NT2/D1 (cell line): ENCODE data around the gene SPTSSB.

Experiments
- YY1 ChIP-seq: IDR thresholded peaks from 2 replicates; pipeline ENCODE4 v1.6.1; 2011; ENCODE audit not compliant: insufficient read length, insufficient read depth
- ZNF274 ChIP-seq: IDR thresholded peaks from 2 replicates; pipeline ENCODE4 v1.6.1; 2011; ENCODE audit warnings: mild to moderate bottlenecking, low read depth, low read length

DNA sequence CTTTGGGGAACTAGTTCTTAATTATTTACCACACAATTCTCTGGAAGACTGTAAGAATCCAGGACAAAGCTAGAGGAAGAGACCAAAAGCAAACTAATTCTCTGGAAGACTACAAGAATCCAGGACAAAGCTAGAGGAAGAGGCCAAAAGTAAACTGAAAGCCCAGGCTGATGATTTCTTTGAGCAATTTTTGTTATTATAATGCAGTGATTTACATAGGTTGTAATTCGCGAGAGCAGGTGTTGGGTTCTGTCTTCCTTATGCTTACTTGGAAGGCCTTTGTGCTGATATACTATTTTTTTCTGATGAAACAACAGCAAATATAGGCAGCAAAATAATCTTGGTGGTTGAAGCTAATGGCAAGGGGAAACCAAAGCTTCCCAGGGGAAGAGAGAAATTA lies 5.2 kb downstream of the SPTSSB start:
- TF ChIP-seq ZNF274 (no peak), YY1 (no peak)
